SIG-M5 treated with dmso at 0.1 percent for 504 hours (cell line): ENCODE measurements around the gene OR1J2.
A peak's percentile ranks its signal among the peaks of the same experiment; 100 is the strongest.
"Not testable (repeated sequence)": the region's sequence is repeated elsewhere in the genome, so short reads cannot be mapped to it uniquely, and the experiment has no call there.

Experiments
- DNase-seq: peaks from one replicate; lab custom pipeline; 2025; ENCODE audit not compliant: unreplicated experiment; lab: John Stamatoyannopoulos, UW

Gene OR1J2

DNA sequence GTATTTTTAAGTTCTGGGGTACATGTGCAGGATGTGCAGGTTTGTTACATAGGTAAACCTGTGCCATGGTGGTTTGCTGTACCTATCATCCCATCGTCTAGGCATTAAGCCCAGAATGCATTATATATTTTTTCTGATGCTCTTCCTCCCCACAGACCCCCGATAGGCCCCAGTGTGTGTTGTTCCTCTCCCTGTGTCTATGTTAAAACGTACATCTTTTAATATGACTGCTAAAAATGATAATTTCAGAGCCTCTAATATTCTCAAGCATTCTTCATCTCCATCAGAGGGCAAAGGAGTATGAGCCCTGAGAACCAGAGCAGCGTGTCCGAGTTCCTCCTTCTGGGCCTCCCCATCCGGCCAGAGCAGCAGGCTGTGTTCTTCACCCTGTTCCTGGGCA, at the start of gene OR1J2:
Gene OR1J2 (plus strand): TSS at position 301 of the 400 bp plus-strand sequence. CDS start 0 bp downstream, at position 301.
- DNase-seq = no peak

DNA sequence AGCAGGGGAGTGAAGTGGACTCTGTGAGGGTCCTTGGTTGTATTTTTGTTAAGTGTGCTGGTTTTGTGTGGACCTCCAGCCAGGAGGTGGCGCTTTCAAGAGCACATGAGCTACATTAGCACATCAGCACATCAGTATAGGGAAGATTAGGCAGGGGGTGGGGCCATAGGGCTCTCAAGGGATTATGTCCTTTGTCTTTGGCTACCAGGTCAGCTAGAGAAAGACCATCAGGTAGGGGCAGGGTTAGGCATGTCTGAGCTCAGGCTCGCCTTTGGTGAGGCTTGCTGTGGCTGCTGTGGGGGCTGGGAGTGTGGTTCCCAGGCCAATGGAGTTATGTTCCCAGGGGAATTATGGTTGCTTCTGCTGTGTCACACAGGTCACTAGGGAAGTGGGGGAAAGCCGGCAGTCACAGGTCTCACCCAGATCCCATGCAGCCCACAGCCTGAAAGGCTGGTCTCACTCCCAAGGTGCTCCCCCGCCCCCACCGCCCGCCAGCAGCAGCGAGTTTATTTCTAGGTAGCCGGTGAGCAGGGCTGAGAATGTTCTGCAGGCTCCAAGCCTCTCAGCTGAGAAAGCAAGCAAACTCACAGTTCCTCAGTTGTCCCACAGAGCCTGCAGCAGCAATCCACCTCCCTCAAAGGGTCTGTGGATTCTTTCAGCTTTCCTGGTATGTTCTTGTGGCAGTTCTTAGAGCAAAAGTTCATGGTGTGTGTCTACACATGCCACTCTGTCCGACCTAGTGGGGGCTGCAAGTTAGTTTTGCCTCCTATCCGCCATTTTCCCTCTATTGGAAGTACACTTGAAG, 46.6 kb upstream of the OR1J2 start:
- DNase-seq = no peak

GRCh38 chr9:122464633-122465567, 45.7 kb upstream of the OR1J2 start:
- peak; percentile 83 for DNase-seq

DNA sequence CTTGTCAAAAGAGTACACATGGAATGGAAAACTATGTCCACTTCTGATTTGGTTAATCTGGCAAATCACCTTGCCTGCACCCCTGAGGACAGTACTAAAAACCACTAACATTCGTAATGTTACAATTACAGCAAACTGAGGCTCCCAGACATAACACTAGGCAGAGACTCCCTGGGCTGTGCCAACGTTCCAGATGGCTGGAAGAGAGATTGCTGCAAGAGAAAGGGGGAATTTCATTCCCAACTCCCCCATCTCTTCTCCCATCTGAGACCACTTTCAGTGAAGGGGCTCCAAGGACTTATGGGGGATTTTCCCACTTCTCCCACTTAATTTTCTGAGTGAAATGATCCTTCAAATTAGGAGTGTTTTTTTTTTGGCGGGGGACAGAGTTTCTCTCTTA, 44.1 kb upstream of the OR1J2 start:
- DNase-seq = no peak

DNA sequence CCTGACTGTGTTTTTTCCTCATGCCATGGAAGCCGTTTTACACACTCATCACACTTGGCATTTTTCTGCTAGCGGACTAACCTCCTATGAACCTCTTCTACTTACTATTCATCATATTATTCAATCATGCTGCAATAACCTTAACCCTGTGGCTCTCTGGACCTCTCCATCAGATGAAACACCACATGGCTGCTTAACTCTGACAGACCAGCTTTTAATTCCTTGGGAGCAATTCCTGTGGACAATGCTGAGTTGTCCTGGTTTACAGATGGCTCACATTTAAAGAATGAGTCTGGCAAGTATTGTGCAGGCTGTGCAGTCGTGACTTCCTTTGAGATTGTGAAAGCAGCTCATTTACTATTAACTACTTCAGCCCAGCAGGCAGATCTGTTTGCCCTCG, 41.9 kb upstream of the OR1J2 start:
- DNase-seq = no peak

- DNase-seq = no peak
Measured at GRCh38 chr9:122474561-122474960, 36.0 kb upstream of the OR1J2 start.

DNA sequence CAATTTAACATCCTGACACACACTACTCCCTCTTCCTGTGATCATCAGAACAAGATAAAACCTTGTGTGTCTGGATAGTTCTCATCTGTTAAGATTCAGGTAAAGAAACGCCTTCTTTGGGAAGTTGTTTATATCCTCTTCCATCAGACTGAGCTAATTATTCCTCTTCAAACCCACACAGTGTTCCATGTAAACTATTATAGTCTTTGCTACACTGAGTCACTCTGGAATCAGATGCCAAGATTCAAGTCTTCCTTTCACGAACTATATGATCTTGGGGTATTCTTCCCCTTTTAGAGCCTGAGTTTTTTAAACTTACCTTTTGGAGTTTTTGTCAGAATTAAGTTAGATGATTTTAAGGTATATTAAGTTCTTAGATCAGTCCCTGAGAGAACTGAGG, 34.9 kb upstream of the OR1J2 start:
- DNase-seq = no peak

- DNase-seq = no peak
Measured at GRCh38 chr9:122477346-122477745, 33.3 kb upstream of the OR1J2 start.

GRCh38 chr9:122477826-122478225, 32.8 kb upstream of the OR1J2 start, which contains the start of gene OR1J1:
TSS of gene OR1J1 (minus strand) at chr9:122477926. CDS start at chr9:122477926, 0 bp downstream.
- DNase-seq = no peak

- no peak for DNase-seq
Measured at GRCh38 chr9:122479062-122479461, 31.5 kb upstream of the OR1J2 start.

DNA sequence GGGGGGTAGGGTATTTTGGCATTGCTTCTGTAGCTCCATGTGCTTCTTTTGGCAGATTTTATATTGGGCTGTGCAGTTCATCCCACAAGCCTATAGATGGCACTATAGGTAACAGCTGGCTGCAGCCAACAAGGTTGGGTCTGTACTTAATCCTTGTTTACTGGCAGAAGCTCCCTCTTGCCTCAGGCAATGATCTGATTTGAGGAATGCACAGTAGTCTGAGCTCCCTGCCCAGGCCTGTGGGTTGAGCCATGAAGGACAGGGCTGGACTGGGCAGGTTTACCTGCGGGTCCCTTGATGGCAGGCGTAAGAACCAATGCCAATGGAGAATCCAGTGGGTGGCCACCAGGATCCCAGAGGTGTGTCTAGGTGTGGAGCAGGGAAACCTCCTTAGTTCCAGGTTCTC, 11.7 kb upstream of the OR1J2 start:
- DNase-seq = peak; percentile 36

- no peak for DNase-seq
Measured at GRCh38 chr9:122506964-122507363, 3.6 kb upstream of the OR1J2 start.

DNA sequence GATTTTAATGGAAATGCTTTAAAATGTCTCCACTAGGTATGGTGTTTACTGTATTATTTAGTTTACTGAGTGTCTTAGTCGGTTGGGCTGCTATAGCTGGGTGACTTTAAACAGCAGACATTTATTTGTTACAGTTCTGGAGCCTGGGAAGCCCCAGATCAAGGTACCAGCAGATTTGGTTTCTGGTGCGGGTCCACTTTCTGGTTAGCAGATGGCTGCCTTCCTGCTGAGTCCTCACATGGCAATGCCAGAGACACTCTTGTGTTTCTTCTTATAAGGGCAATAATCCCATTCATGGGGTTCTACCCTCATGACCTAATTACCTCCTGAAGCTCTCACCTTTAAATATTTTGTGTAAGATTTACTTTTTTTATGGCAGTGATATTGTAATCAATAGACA, 7.6 kb downstream of the OR1J2 start:
- no peak for DNase-seq

DNA sequence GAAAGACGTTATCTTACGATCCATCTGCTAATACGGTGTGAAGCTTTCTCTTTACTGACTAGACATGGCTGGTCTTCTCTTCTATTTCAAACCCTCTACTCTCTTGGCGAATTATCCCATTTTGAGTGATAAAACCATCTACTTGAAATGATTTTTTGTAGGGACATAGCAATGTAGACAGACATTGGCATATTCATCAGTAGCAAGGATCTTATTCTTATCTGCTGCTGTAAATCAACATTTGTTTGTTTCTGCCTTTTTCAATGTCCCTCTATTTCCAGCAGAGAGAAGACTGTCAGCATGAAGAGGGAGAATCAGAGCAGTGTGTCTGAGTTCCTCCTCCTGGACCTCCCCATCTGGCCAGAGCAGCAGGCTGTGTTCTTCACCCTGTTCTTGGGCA, 8.2 kb downstream of the OR1J2 start, which contains the start of gene OR1J4:
Gene OR1J4 (plus strand): TSS at position 301 of the 400 bp plus-strand sequence. CDS start 0 bp downstream, at position 301.
- DNase-seq = no peak

- no peak for DNase-seq
Measured at GRCh38 chr9:122519376-122519775, 8.8 kb downstream of the OR1J2 start.

DNA sequence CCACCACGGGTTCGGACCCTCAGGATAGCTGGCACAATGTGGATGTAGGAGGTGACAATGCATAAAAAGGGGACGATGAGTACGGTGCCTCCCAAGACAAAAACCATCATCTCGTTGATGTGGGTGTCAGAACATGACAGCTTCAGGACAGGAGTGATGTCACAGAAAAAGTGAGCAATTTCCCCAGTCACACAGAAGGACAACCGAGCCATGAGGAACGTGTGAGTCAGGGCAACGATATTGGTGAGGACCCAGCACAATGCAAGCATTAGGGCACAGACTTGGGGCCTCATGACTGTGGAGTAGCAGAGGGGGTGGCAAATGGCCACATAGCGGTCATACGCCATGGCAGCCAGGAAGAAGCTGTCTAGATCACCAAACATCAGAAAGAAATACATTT, 16.0 kb downstream of the OR1J2 start:
- no peak for DNase-seq

DNA sequence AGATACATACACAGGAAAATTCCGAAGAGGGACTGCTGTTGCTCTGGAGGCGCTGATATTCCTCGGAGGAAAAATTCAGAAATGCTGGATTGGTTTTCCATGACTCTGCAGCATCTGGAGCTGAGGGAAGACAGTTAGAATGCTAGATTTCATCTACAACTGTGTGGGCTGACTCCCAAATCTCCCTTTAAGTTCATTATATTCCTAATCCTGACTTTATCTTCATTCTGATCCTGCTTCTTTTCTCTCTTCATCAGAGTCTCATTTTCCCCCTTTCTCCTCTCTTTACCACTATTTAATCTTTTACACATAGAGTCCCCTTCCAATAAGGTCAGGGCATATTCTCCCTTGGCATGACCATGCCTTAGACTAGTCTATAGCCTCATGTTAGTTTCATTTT, 16.6 kb downstream of the OR1J2 start, which contains the start of gene OR1N1:
Gene OR1N1 (minus strand): TSS at position 101 of the 400 bp plus-strand sequence. CDS start 0 bp downstream, at position 101.
- DNase-seq = no peak

- DNase-seq = not testable (repeated sequence)
Measured at GRCh38 chr9:122531157-122531556, 20.6 kb downstream of the OR1J2 start.

GRCh38 chr9:122536134-122536533, 25.5 kb downstream of the OR1J2 start:
- DNase-seq = no peak

- DNase-seq = not testable (repeated sequence)
Measured at GRCh38 chr9:122537066-122537465, 26.5 kb downstream of the OR1J2 start.

- DNase-seq = no peak
Measured at GRCh38 chr9:122538757-122539156, 28.2 kb downstream of the OR1J2 start.

DNA sequence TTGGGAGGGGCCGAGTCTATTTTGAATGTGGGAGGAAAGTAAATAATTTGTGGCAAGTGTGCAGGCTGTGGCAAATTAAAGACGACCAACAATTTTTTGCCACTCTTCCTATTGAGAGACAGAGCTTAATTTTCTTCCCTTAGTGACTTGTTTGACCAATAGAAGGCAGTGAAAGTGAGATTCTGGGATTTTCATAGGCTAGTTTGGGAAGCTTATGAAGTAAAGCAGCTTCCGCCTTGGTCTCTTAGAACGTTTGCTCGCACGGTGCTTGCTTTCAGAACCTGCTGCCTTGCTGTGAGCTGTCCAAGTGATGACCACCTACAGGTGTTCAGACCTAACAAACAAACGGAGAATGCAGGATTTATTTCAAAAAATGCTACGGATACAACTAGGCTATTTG, 35.6 kb downstream of the OR1J2 start:
- DNase-seq = no peak
